Glutamatergic neuron (in vitro differentiated cells): ENCODE measurements around the gene ZNRF1. TPM values are rescaled to one million over a fixed set of nuclear protein-coding genes. Genes with fewer than 3 reads are reported as not detected.
"Not testable (repeated sequence)": the region's sequence is repeated elsewhere in the genome, so short reads cannot be mapped to it uniquely, and the experiment has no call there.

Source experiments
- DNase-seq: peaks from one replicate; pipeline ENCODE4 v3.0.0; 2022
- H3K27ac Mint-ChIP-seq: one replicate; pipeline ENCODE4 v1.8.0; 2020; ENCODE audit warnings: mild to moderate bottlenecking, mixed read lengths, inconsistent platforms; ENCODE audit not compliant: unreplicated experiment
- H3K27me3 Mint-ChIP-seq: one replicate; pipeline ENCODE4 v1.8.0; 2020; ENCODE audit warnings: mild to moderate bottlenecking, moderate library complexity, mixed read lengths, inconsistent platforms; ENCODE audit not compliant: unreplicated experiment
- H3K36me3 Mint-ChIP-seq: one replicate; pipeline ENCODE4 v1.8.0; 2020; ENCODE audit warnings: mild to moderate bottlenecking, mixed read lengths, inconsistent platforms; ENCODE audit not compliant: unreplicated experiment
- H3K4me1 Mint-ChIP-seq: one replicate; pipeline ENCODE4 v1.8.0; 2020; ENCODE audit warnings: mild to moderate bottlenecking, low read depth, mixed read lengths, inconsistent platforms; ENCODE audit not compliant: unreplicated experiment
- H3K4me3 Mint-ChIP-seq: one replicate; pipeline ENCODE4 v1.8.0; 2020; ENCODE audit warnings: mild to moderate bottlenecking, mixed read lengths, inconsistent platforms; ENCODE audit not compliant: unreplicated experiment
- H3K9me3 Mint-ChIP-seq: one replicate; pipeline ENCODE4 v1.8.0; 2020; ENCODE audit warnings: mild to moderate bottlenecking, moderate library complexity, mixed read lengths, inconsistent platforms; ENCODE audit not compliant: unreplicated experiment
- total RNA-seq: library from RNA; stranded (reverse); fragmentation: NEBNext Ultra II Directional; extraction: Animal tissue kit (Norgen Biotek cat#: 25700); gene quantifications from one replicate; pipeline ENCODE4 v1.2.1, GENCODE V29; 2021; ENCODE audit not compliant: unreplicated experiment
- TF ChIP-seq, protein P1 (sequence below): fragments of 200-600 bp; sonication (generic); IDR thresholded peaks from one replicate; pipeline ENCODE4 v1.5.0; 2021; ENCODE audit not compliant: partially characterized antibody, unreplicated experiment

ZNRF1 gene
- total RNA-seq, 1 donor from 2014 or later: 55.3 TPM

DNA sequence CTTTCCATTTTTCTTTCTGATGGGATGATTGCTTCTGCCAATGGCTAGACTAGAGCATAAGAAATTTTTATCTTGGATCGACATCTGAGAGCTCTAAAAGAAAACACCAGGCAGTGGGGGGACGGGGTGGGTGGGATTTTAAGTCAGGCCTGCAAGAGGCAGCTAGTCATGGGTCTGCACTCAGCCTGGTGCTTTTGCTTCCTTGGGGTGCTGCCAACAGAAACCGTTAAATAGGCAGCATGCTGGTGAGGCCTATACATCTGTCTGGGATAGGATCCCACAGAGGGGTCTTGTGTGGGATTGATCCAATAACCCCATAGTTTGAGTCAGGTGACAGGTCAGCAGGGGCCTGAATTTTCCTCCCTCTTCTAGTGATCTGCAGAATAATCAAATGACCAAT lies 26.9 kb downstream of the ZNRF1 start:
- no peak for DNase-seq
- no peak overlapping the region for H3K27ac Mint-ChIP-seq
- no peaks in the 10 kb centered on the region for H3K4me1 Mint-ChIP-seq

DNA sequence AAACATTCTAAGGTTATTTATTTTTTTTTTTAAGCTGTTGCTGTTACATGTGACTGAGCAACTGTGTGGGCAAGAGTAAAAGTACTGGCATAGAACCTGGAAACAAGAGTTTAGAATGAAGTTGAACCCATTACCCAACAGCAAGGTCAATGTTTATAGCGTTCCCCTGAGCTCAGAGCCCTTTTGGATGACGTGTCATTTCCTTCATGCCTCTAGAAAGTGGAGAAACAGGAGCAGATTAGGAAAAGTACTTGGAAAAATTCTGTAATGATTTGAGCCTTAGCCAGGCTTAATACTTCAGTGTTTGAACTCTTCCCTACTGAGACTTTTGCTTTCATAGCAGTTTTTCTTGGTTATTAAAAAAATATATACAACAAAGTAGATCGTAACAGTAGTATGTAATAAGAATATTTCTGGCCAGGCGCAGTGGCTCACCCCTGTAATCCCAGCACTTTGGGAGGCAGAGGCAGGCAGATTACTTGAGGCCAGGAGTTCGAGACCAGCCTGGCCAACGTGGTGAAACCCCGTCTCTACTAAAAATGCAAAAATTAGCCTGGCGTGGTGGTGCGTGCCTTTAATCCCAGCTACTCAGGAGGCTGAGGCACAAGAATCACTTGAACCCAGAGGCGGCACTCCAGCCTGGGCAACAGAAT lies 27.5 kb downstream of the ZNRF1 start:
- H3K27ac Mint-ChIP-seq, H3K4me3 Mint-ChIP-seq, H3K27me3 Mint-ChIP-seq, H3K4me1 Mint-ChIP-seq, H3K9me3 Mint-ChIP-seq, DNase-seq: not testable (repeated sequence)
- peaks cover 11% of the 10 kb centered on the region for H3K36me3 Mint-ChIP-seq

More for the DNA sequence above, 26.9 kb downstream of the ZNRF1 start:
- peaks cover 17% of the 10 kb centered on the region for H3K36me3 Mint-ChIP-seq
- no peaks in the 10 kb centered on the region for H3K27me3 Mint-ChIP-seq
- no peak overlapping the region for H3K4me3 Mint-ChIP-seq
- peaks cover 3% of the 10 kb centered on the region for H3K9me3 Mint-ChIP-seq
- TF ChIP-seq, protein P1, sequence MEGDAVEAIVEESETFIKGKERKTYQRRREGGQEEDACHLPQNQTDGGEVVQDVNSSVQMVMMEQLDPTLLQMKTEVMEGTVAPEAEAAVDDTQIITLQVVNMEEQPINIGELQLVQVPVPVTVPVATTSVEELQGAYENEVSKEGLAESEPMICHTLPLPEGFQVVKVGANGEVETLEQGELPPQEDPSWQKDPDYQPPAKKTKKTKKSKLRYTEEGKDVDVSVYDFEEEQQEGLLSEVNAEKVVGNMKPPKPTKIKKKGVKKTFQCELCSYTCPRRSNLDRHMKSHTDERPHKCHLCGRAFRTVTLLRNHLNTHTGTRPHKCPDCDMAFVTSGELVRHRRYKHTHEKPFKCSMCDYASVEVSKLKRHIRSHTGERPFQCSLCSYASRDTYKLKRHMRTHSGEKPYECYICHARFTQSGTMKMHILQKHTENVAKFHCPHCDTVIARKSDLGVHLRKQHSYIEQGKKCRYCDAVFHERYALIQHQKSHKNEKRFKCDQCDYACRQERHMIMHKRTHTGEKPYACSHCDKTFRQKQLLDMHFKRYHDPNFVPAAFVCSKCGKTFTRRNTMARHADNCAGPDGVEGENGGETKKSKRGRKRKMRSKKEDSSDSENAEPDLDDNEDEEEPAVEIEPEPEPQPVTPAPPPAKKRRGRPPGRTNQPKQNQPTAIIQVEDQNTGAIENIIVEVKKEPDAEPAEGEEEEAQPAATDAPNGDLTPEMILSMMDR: no peak

DNA sequence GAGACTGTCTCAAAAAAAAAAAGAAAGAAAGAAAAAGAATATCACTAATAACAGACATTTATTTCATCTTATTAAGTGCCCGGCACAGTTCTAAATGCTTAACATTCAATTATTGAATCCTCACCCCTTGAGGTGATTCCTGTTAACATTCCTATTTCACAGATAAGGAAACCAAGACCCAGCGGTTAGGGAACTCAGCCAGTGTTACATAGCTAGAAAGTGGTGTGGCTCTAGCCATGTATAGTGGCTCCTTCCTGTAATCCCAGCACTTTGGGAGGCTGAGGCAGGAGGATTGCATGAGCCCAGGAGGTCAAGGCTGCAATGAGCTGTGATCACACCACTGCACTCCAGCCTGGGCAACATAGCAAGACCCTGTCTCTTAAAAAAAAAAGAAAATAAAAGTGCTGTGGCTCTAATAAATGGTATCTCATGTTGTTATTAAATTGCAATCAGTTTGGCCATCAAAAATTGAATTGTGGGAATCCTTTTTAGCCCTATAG lies 28.1 kb downstream of the ZNRF1 start:
- Mint-ChIP-seq H3K4me1 (no peaks in the 10 kb centered on the region), H3K9me3 (peaks cover under 1% of the 10 kb centered on the region), H3K4me3 (no peak overlapping the region), H3K27ac (no peak overlapping the region), H3K27me3 (no peaks in the 10 kb centered on the region), H3K36me3 (peaks cover 5% of the 10 kb centered on the region)
- DNase-seq: no peak
- TF ChIP-seq, protein P1: no peak

DNA sequence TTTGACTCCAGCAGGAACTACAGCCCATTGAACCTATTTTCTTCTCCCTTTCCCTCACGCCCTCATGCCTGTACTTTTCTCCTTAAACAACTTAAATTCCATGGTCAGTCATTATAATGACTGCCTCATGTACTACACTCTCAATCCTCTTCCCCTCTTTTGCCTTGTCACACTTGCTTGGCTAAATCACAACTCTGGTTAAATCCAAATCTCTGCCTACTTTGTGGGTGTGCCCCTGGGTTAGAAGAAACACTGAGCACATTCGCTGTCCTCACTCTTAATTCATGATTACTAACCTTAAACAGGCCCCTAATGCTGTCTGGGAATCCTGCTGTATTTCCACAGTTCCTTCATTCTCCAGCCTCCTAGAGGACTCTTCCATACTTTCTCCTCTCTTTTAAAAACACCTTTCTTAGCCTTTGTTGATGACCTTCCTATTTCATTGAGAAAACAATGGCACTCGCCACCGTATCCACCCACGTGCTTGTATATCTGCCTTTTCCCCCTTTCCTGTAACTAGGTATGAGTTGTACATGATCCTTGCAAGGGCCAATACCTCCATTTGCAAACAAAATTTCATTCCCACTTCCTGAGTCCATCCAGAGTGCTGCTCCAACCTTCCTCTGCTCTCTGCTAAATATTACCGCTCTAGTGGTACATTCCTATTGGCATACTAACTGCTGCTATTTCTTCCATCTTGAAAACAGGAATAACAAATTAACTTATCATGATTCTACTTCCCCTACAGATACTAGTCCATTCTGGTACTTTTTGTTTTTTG lies 28.9 kb downstream of the ZNRF1 start:
- Mint-ChIP-seq H3K4me3 (no peak overlapping the region), H3K27me3 (no peaks in the 10 kb centered on the region), H3K4me1 (no peaks in the 10 kb centered on the region), H3K27ac (no peak overlapping the region), H3K36me3 (peaks cover 2% of the 10 kb centered on the region), H3K9me3 (no peaks in the 10 kb centered on the region)
- DNase-seq: no peak
- TF ChIP-seq, protein P1: no peak

DNA sequence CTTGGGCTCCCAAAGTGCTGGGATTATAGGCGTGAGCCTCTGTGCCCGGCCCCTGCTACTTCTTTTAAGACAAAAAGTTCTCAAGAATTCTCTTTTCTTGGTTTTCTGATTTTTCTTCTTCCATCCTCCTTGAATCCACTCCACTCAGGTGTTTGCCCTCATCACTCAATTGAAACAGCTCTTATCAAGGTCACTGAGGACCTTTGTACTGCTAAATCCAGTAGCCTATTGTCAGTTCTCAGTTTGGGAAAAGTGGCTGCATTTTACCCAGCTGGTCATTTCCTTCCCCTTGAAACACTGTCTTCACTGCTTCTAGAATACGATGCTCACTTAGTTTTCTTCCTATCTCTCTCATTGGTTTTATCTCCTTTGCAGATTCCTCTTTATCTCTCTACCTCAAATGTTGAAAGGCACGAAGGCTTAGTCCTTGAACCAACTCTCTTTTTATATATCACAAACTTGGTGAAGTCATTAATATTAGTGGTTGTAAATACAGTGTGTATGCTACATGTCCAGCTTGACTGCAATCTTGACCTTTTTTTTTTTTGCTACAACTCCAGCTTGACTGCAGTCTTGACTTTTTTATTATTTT lies 29.8 kb downstream of the ZNRF1 start:
- Mint-ChIP-seq H3K4me3 (no peak overlapping the region), H3K27ac (no peak overlapping the region)

More for the DNA sequence above, 29.8 kb downstream of the ZNRF1 start:
- TF ChIP-seq, protein P1: no peak
- Mint-ChIP-seq H3K4me1 (no peaks in the 10 kb centered on the region), H3K36me3 (no peaks in the 10 kb centered on the region), H3K27me3 (no peaks in the 10 kb centered on the region), H3K9me3 (no peaks in the 10 kb centered on the region)
- DNase-seq: no peak
